ENCODE measurements around the gene HACD2. TPM values are rescaled to one million over a fixed set of nuclear protein-coding genes. Genes with fewer than 3 reads are reported as not detected.

Gene HACD2
- total and polyA plus RNA-seq, 10 of the 15 experiments (the other 5 are each of a cell fraction or from before 2014, with no cell fraction given): 9.1 to 30.0 (median 18.8) TPM

DNA sequence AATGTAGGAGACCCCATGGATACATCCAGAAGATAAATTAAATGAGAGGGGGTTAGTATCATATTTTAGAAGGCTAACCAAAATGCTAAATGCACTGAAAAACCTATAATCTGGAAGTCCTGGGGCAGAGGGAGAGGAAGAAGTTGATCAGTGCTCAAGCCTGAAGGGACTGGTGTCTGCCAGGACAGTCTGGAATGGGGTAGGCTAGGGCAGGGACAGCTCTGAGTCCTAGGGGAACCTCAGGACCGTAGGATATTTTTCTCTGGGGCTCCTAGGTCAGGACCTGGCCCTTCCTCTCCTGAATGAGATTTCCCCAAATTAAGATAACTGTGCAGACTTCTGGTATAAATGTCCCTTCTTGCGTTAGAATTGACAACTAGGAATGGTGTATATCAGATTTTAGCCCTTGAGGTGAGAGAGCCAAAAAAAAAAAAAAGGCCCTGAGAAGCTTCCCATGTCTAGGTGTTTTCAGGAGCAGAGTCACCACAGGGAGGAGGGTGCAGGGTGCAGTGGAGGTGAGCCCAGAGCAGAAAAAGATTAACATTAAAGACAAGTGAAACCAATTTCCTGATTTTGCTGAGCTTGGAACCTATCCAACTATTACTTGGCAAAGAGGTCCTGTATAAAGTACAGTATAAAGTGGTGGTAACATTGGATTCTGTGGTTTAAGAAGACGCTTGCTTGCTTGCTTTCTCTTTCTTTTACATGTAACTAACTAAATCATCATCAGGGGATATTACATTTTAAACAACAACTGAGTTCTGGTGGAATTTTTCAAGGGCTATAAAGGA, 63.5 kb downstream of the HACD2 start:
- Histone ChIP-seq H3K27ac (ENCODE audit: control insufficient read depth, insufficient read depth) (no peak overlapping the region), H3K79me2 (ENCODE audit: control insufficient read depth, insufficient read depth, low read length) (no peaks in the 10 kb centered on the region), H3K9me3 (replicated peaks; ENCODE audit: control insufficient read depth, insufficient read depth, low read length) (no peaks in the 10 kb centered on the region), H3K4me2 (ENCODE audit: control insufficient read depth, insufficient read depth) (no peak overlapping the region), H3K36me3 (ENCODE audit: control insufficient read depth in 2 of 2, insufficient read depth in 2 of 2, low read length in 1 of 2) (peaks cover 0 to 2% of the 10 kb centered on the region in 2 experiments; a peak in 3 of 4 replicates), H3K9ac (ENCODE audit: control insufficient read depth, insufficient read depth, low read length) (no peak overlapping the region), H3K27me3 (replicated peaks in 1 of 2; ENCODE audit: control insufficient read depth in 2 of 2, insufficient read depth in 2 of 2, low read length in 1 of 2) (no peaks in the 10 kb centered on the region), H3K4me1 (ENCODE audit: control insufficient read depth, insufficient read depth, low read length) (peaks cover 4% of the 10 kb centered on the region; the same call in 1 of the 2 replicates), H2AFZ (ENCODE audit: control insufficient read depth, low read depth, low read length) (no peak overlapping the region), H3K4me3 (no peak overlapping the region), H4K20me1 (ENCODE audit: control insufficient read depth, insufficient read depth) (no peaks in the 10 kb centered on the region)
- intact Hi-C loops (cut with micrococcal nuclease; ENCODE audit: unreplicated experiment): no loop called here
- ChIA-PET CTCF (interaction anchor here (0.6 to 2.1 kb wide), 5 partner anchors 32 to 53 kb away, joined by 3 to 6 read pairs (median 3); no protein-coding TSS in a partner anchor), POLR2A (no interaction called here), RAD21 (ENCODE audit: unreplicated experiment) (interaction anchor here (1.0 kb wide), 1 partner anchor 32 kb away, joined by 3 read pairs; no protein-coding TSS in a partner anchor), SMC1A (ENCODE audit: uncharacterized antibody, unreplicated experiment) (interaction anchor here (0.6 to 1.4 kb wide), 3 partner anchors 8 to 162 kb away, joined by 3 to 5 read pairs (median 3); no protein-coding TSS in a partner anchor)
- ATAC-seq (no peak), DNase-seq (ENCODE audit: low read depth, low spot score) (no peak), FAIRE-seq (no peak)
- WGBS (ENCODE audit: insufficient coverage, insufficient replicate concordance, low lambda C conversion rate, missing lambda C conversion rate): 95% methylated on average over 3 of the region's 3 CpGs
- no peak for TF ChIP-seq BMI1 (IDR thresholded peaks at IDR 0.05; ENCODE audit: borderline replicate concordance)
- TF ChIP-seq, protein P1, sequence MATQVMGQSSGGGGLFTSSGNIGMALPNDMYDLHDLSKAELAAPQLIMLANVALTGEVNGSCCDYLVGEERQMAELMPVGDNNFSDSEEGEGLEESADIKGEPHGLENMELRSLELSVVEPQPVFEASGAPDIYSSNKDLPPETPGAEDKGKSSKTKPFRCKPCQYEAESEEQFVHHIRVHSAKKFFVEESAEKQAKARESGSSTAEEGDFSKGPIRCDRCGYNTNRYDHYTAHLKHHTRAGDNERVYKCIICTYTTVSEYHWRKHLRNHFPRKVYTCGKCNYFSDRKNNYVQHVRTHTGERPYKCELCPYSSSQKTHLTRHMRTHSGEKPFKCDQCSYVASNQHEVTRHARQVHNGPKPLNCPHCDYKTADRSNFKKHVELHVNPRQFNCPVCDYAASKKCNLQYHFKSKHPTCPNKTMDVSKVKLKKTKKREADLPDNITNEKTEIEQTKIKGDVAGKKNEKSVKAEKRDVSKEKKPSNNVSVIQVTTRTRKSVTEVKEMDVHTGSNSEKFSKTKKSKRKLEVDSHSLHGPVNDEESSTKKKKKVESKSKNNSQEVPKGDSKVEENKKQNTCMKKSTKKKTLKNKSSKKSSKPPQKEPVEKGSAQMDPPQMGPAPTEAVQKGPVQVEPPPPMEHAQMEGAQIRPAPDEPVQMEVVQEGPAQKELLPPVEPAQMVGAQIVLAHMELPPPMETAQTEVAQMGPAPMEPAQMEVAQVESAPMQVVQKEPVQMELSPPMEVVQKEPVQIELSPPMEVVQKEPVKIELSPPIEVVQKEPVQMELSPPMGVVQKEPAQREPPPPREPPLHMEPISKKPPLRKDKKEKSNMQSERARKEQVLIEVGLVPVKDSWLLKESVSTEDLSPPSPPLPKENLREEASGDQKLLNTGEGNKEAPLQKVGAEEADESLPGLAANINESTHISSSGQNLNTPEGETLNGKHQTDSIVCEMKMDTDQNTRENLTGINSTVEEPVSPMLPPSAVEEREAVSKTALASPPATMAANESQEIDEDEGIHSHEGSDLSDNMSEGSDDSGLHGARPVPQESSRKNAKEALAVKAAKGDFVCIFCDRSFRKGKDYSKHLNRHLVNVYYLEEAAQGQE (IDR thresholded peaks at IDR 0.05; ENCODE audit: low read depth, low read length): no peak
- TF ChIP-seq HDGF (IDR thresholded peaks at IDR 0.05): no peak
- no peak for TF ChIP-seq EGR1 (IDR thresholded peaks at IDR 0.05; ENCODE audit: borderline replicate concordance in 1 of 2, low read depth in 2 of 2, low read length in 2 of 2)
- TF ChIP-seq, protein P2, sequence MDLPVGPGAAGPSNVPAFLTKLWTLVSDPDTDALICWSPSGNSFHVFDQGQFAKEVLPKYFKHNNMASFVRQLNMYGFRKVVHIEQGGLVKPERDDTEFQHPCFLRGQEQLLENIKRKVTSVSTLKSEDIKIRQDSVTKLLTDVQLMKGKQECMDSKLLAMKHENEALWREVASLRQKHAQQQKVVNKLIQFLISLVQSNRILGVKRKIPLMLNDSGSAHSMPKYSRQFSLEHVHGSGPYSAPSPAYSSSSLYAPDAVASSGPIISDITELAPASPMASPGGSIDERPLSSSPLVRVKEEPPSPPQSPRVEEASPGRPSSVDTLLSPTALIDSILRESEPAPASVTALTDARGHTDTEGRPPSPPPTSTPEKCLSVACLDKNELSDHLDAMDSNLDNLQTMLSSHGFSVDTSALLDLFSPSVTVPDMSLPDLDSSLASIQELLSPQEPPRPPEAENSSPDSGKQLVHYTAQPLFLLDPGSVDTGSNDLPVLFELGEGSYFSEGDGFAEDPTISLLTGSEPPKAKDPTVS (IDR thresholded peaks at IDR 0.05; ENCODE audit: low read depth, low read length): no peak
- TF ChIP-seq ZNF622 (IDR thresholded peaks at IDR 0.05): no peak
- no peak for TF ChIP-seq ZNF687 (IDR thresholded peaks at IDR 0.05)
- BruUV-seq (replicated peaks): no TSS peak
- in situ Hi-C loops (cut with MboI): no loop called here
